H9 (cell line): ENCODE data around the gene MECP2. TPM values are rescaled to one million over a fixed set of nuclear protein-coding genes. Genes with fewer than 3 reads are reported as not detected.

Experiments used
- DNase-seq: peaks from one replicate; pipeline ENCODE4 v3.0.0-alpha.2; 2017
- H2AFZ ChIP-seq: one replicate; pipeline ENCODE4 v1.6.1; 2013; ENCODE audit warnings: mild to moderate bottlenecking, low read length, control low read depth, moderate library complexity
- H2AK5ac ChIP-seq: 2 replicates; pipeline ENCODE4 v1.6.1; 2013; ENCODE audit warnings: low read length, control low read depth, mixed read lengths; ENCODE audit not compliant: insufficient read length
- H2BK120ac ChIP-seq: one replicate; pipeline ENCODE4 v1.6.1; 2013; ENCODE audit warnings: low read depth, mild to moderate bottlenecking, low read length, control low read depth, inconsistent platforms; ENCODE audit not compliant: poor library complexity, severe bottlenecking
- H2BK12ac ChIP-seq: 2 replicates; pipeline ENCODE4 v1.6.1; 2013; ENCODE audit warnings: low read length, control low read depth, mixed read lengths, low read depth; ENCODE audit not compliant: insufficient read length
- H2BK15ac ChIP-seq: 2 replicates; pipeline ENCODE4 v1.6.1; 2013; ENCODE audit warnings: low read depth, low read length, control low read depth
- H2BK20ac ChIP-seq: one replicate; pipeline ENCODE4 v1.6.1; 2013; ENCODE audit warnings: low read depth, mild to moderate bottlenecking, low read length, control low read depth, inconsistent platforms; ENCODE audit not compliant: poor library complexity, severe bottlenecking
- H2BK5ac ChIP-seq: 2 replicates; pipeline ENCODE4 v1.6.1; 2013; ENCODE audit warnings: low read length, control low read depth, mixed read lengths; ENCODE audit not compliant: insufficient read length
- H3K14ac ChIP-seq: 2 replicates; pipeline ENCODE4 v1.6.1; 2013; ENCODE audit warnings: low read length, control low read depth; ENCODE audit not compliant: insufficient read depth
- H3K18ac ChIP-seq: 2 replicates; pipeline ENCODE4 v1.6.1; 2013; ENCODE audit warnings: low read depth, mild to moderate bottlenecking, mixed read lengths, low read length, control low read depth; ENCODE audit not compliant: insufficient read length
- H3K23ac ChIP-seq: 2 replicates; pipeline ENCODE4 v1.6.1; 2013; ENCODE audit warnings: low read length, control low read depth, mixed read lengths, low read depth; ENCODE audit not compliant: insufficient read length
- H3K23me2 ChIP-seq: 2 replicates; pipeline ENCODE4 v1.6.1; 2013; ENCODE audit warnings: low read depth, mild to moderate bottlenecking, mixed read lengths, low read length, control low read depth; ENCODE audit not compliant: insufficient read length, poor library complexity, severe bottlenecking
- H3K27ac ChIP-seq: 2 replicates; pipeline ENCODE4 v1.5.1; 2013; ENCODE audit warnings: low read length, control low read depth, mixed read lengths, low read depth; ENCODE audit not compliant: insufficient read length
- H3K27me3 ChIP-seq: 2 replicates; pipeline ENCODE4 v1.6.1; 2013; ENCODE audit warnings: low read length, control low read depth, inconsistent platforms; ENCODE audit not compliant: insufficient read depth
- H3K4ac ChIP-seq: 2 replicates; pipeline ENCODE4 v1.6.1; 2013; ENCODE audit warnings: low read depth, mild to moderate bottlenecking, control low read depth, inconsistent platforms, low read length, moderate library complexity
- H3K4me1 ChIP-seq: 2 replicates; pipeline ENCODE4 v1.6.1; 2013; ENCODE audit warnings: low read length, control low read depth, inconsistent platforms; ENCODE audit not compliant: insufficient read depth
- H3K4me2 ChIP-seq: 2 replicates; pipeline ENCODE4 v1.6.1; 2013; ENCODE audit warnings: low read length, control low read depth, mixed read lengths; ENCODE audit not compliant: insufficient read length, insufficient read depth
- H3K56ac ChIP-seq: 2 replicates; pipeline ENCODE4 v1.6.1; 2013; ENCODE audit warnings: low read depth, mild to moderate bottlenecking, mixed read lengths, low read length, control low read depth; ENCODE audit not compliant: insufficient read length
- H3K79me1 ChIP-seq: 2 replicates; pipeline ENCODE4 v1.6.1; 2013; ENCODE audit warnings: low read depth, mild to moderate bottlenecking, moderate library complexity, low read length, control low read depth, inconsistent platforms; ENCODE audit not compliant: insufficient read depth, poor library complexity, severe bottlenecking
- H3K79me2 ChIP-seq: 2 replicates; pipeline ENCODE4 v1.6.1; 2013; ENCODE audit warnings: low read length, control low read depth, inconsistent platforms; ENCODE audit not compliant: insufficient read depth
- H3K9ac ChIP-seq: 2 replicates; pipeline ENCODE4 v1.6.1; 2013; ENCODE audit warnings: low read length, control low read depth, mixed read lengths; ENCODE audit not compliant: insufficient read length; ENCODE audit errors: extremely low read depth
- H3K9me3 ChIP-seq: one replicate; pipeline ENCODE4 v1.6.1; 2013; ENCODE audit warnings: low read depth, low read length, inconsistent platforms; ENCODE audit not compliant: control insufficient read depth
- H3T11ph ChIP-seq: one replicate; pipeline ENCODE4 v1.6.1; 2013; ENCODE audit warnings: mild to moderate bottlenecking, low read length, control low read depth, inconsistent platforms
- H4K20me1 ChIP-seq: one replicate; pipeline ENCODE4 v1.6.1; 2013; ENCODE audit not compliant: control insufficient read depth, insufficient read length, insufficient read depth
- H4K5ac ChIP-seq: 2 replicates; pipeline ENCODE4 v1.6.1; 2013; ENCODE audit warnings: low read depth, mild to moderate bottlenecking, mixed read lengths, low read length, control low read depth; ENCODE audit not compliant: insufficient read length
- H4K8ac ChIP-seq: replicated peaks from 2 replicates; pipeline ENCODE4 v1.6.1; 2013; ENCODE audit warnings: low read length, control low read depth, mixed read lengths, low read depth; ENCODE audit not compliant: insufficient read length
- H4K91ac ChIP-seq: 2 replicates; pipeline ENCODE4 v1.6.1; 2013; ENCODE audit warnings: low read depth, mild to moderate bottlenecking, moderate library complexity, mixed read lengths, low read length, control low read depth; ENCODE audit not compliant: insufficient read length
- H3K27ac Mint-ChIP-seq, 3 experiments: 2 replicates in 2 of 3; 3 replicates in 1 of 3; pipeline ENCODE4 v1.8.0; 2020 to 2021; ENCODE audit warnings: mixed read lengths in 3 of 3, mild to moderate bottlenecking in 1 of 3, moderate library complexity in 1 of 3
- H3K27me3 Mint-ChIP-seq: 2 replicates; pipeline ENCODE4 v1.8.0; 2021; ENCODE audit warnings: low read depth, mild to moderate bottlenecking, moderate library complexity, mixed read lengths
- H3K36me3 Mint-ChIP-seq, 3 experiments: 2 replicates in 2 of 3; 3 replicates in 1 of 3; pipeline ENCODE4 v1.8.0; 2020 to 2021; ENCODE audit warnings: low read depth in 3 of 3, mixed read lengths in 3 of 3; ENCODE audit not compliant: insufficient read depth in 1 of 3
- H3K4me1 Mint-ChIP-seq, 2 experiments: 2 replicates each; pipeline ENCODE4 v1.8.0; 2020; ENCODE audit warnings: mixed read lengths in 2 of 2
- H3K4me3 Mint-ChIP-seq, 2 experiments: 2 replicates in 1 of 2; 3 replicates in 1 of 2; pipeline ENCODE4 v1.8.0; 2020 to 2021; ENCODE audit warnings: mild to moderate bottlenecking in 2 of 2, mixed read lengths in 2 of 2, moderate library complexity in 1 of 2
- H3K9me3 Mint-ChIP-seq, 2 experiments: 2 replicates in 1 of 2; 3 replicates in 1 of 2; pipeline ENCODE4 v1.8.0; 2020; ENCODE audit warnings: mild to moderate bottlenecking in 2 of 2, mixed read lengths in 2 of 2, moderate library complexity in 1 of 2
- CTCF ChIP-seq: fragments of 200-600 bp; sonication (generic); conservative IDR thresholded peaks from 3 replicates; pipeline ENCODE4 v1.8.0; 2021; ENCODE audit warnings: antibody characterized with exemption, mild to moderate bottlenecking
- WGBS: extraction: QIAGEN DNeasy Blood & Tissue Kit; methylation state at CpG from one replicate; pipeline ENCODE4 v1.1.7; 2013; ENCODE audit warnings: missing lambda C conversion rate, low lambda C conversion rate, mixed read lengths; ENCODE audit not compliant: insufficient read length; ENCODE audit errors: extremely low coverage; 5-methylcytosine and 5-hydroxymethylcytosine counted together
- total RNA-seq: library from RNA; stranded (reverse); gene quantifications from 2 replicates; pipeline ENCODE4 v1.2.1, GENCODE V29; 2021

Gene MECP2
- total RNA-seq, 1 experiment from 2014 or later, result 32.2 TPM

GRCh38 chrX:154142386-154142785 is 44.9 kb upstream of the MECP2 start:
- Histone ChIP-seq H2BK120ac (no peak overlapping the region), H2BK20ac (no peak overlapping the region), H4K20me1 (no peaks in the 10 kb centered on the region), H3K23me2 (no peaks in the 10 kb centered on the region), H4K91ac (no peak overlapping the region), H3K56ac (no peak overlapping the region), H2BK12ac (no peak overlapping the region), H3K23ac (no peak overlapping the region), H2AFZ (no peak overlapping the region), H2BK15ac (no peak overlapping the region), H2BK5ac (no peak overlapping the region), H3K27ac (no peak overlapping the region), H3K18ac (no peak overlapping the region), H3K14ac (no peak overlapping the region), H3K79me1 (no peaks in the 10 kb centered on the region), H3K79me2 (no peaks in the 10 kb centered on the region), H3K4me1 (no peaks in the 10 kb centered on the region), H3K4me2 (no peak overlapping the region), H3K9me3 (peaks cover 24% of the 10 kb centered on the region), H2AK5ac (no peak overlapping the region), H4K8ac (no peak overlapping the region), H3K9ac (no peak overlapping the region), H3K4ac (no peak overlapping the region), H3K27me3 (no peaks in the 10 kb centered on the region), H3T11ph (no peak overlapping the region), H4K5ac (no peak overlapping the region)
- Mint-ChIP-seq H3K4me1 (no peaks in the 10 kb centered on the region), H3K9me3 (peaks cover 57 to 61% of the 10 kb centered on the region in 2 experiments), H3K27me3 (peaks cover 18% of the 10 kb centered on the region), H3K36me3 (peaks cover 0 to 14% (median 5%) of the 10 kb centered on the region in 3 experiments; a peak in 5 of 7 replicates), H3K27ac (no peak overlapping the region), H3K4me3 (no peak overlapping the region)
- WGBS, result no CpG with 5 or more reads among the region's 8 CpGs
- TF ChIP-seq CTCF, result no peak
- no peak for DNase-seq
